HTR-8/SVneo (cell line): ENCODE data around the gene ZNF317.

Source experiments
- DNase-seq: peaks from one replicate; pipeline ENCODE4 v3.0.0; 2011; ENCODE audit warnings: low spot score, mixed read lengths; ENCODE audit not compliant: insufficient read length
- FAIRE-seq: peaks from 2 replicates; lab custom pipeline; 2011; peaks lifted over from hg19 to GRCh38; lab: Jason Lieb, UNC

ZNF317 gene

DNA sequence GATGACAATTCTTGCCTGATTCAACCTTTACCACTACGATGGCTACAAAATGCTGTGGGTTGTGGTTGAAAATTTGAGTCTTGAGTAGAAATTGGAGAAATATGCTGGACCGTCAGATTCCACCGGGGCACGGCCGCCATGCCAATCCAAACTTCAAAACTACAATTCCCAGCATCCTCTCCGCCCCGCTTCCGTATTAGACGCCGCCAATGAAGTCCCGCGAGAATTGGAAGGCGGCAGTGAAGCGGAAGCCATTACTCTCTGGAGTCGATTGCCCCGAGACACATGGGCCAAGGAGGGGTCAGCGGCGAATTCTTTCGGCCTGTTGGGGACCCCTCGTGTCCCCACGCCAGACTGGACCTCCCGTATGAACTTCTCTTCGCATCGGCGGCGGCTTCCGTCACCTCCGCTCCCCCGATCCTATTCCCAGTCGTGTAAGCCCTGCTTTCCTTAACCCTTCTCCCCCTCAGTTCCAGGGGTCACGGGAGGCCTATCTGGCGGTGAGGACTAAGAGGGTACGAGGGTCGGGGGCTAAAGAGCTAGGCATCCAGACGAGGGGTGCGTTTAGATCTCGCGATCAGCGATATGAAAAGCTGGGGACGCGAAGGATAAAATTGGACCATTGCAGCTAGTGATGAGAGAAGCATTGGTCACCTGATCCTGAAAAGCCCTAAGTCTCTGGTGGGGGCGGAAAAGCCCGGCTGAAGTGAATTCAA lies at the start of gene ZNF317:
Gene ZNF317, plus strand, starts transcription at position 239 of the 716 bp plus-strand sequence. CDS start 15,620 bp downstream, outside the sequence.
- FAIRE-seq (peak; percentile 16), DNase-seq (peak; percentile 89)

DNA sequence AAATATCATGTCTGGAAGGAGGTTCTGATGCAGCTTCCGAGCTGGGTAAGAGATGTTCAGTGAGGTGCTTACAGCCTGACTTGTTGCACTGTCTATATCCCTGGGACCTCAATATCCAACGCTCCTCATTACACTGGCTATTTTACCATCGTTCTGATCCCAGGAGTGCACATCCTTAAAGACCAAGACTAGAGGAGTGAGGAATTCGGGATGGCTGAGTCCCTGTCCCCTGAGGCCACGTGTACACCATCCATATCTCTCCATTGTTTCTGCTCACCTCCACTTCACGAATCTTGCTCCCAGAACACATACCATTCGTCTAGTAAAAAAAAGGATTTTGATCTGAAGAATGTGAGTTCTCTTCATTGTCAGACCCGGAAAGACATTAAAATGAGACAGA lies 32.8 kb upstream of the ZNF317 start, which contains the start of gene OR7G2:
Gene OR7G2, minus strand, starts transcription at position 101 of the 400 bp plus-strand sequence. CDS start 4,232 bp downstream, outside the sequence.
- FAIRE-seq (no peak), DNase-seq (no peak)

DNA sequence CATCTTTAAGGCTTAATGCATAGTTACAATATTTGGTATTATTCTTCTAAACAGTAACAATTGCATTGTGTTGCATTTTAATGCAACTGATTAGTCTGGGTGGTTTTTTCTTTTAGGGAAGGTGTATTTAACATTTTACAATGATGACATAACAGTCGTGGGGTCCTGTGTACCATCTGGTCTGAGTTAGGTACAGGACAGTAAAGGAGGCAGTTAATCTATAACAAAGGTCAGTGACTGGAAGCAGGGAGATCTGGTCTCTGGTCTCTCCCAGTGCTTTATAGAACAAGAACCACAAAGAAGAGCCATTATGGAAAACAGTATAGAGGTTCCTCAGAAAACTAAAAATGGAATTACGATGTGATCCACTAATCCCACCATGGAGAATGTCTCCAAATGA lies 30.2 kb upstream of the ZNF317 start:
- FAIRE-seq = no peak
- DNase-seq = no peak

DNA sequence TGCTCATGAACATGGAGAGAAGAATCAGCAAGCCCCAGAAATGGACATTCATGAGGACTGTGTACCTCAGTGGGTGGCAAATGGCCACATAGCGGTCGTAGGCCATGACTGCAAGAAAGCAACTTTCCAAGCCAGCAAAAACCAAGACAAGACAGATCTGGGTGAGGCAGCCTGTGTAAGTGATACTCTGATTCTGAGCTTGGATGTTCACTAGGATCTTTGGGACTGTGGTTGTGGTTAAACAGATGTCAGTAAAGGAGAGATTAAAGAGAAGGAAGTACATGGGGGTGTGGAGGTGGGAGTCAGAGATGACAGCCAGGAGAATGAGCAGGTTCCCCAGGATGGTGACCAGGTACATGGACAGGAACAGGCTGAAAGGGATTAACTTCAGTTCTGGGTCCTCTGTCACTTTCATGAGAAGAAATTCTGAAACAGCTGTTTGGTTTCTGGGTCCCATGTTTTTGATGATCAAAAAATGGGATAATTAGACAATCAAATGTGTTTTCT lies 24.8 kb upstream of the ZNF317 start, which contains the start of gene OR7G1:
Gene OR7G1, minus strand, starts transcription at position 457 of the 507 bp plus-strand sequence. Its CDS starts 0 bp downstream, at position 457.
- DNase-seq (no peak), FAIRE-seq (no peak)

- DNase-seq (no peak), FAIRE-seq (no peak)
Observed at GRCh38 chr19:9116547-9116946, 23.6 kb upstream of the ZNF317 start.

DNA sequence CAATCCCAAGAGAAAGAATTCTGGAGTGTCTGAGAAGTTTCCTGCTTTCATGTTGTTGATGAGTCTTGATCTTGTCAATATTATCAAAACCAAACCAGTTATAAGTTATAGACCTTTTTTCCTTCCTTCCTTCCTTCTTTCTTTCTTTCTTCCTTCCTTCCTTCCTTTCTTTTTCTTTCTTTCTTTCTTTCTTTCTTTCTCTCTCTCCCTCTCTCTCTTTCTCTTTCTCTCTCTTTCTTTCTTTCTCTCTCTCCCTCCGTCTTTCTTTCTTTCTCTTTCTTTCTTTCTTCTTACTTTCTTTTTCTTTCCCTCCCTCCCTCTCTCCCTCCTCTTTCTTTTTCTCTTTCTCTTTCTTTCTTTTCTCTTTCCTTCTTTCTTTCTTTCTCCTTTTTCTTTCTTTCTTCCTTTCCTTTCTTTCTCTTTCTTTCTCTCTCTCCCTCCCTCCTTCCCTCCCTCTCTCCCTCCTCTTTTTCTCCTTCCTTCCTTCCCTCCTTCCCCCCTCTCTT lies 13.2 kb upstream of the ZNF317 start, which contains the start of gene OR7G3:
Gene OR7G3, minus strand, starts transcription at position 51 of the 506 bp plus-strand sequence. Its CDS starts 0 bp downstream, at position 51.
- FAIRE-seq = no peak
- DNase-seq = no peak

- DNase-seq = peak; percentile 72
Observed at GRCh38 chr19:9128171-9128570, 12.0 kb upstream of the ZNF317 start.

DNA sequence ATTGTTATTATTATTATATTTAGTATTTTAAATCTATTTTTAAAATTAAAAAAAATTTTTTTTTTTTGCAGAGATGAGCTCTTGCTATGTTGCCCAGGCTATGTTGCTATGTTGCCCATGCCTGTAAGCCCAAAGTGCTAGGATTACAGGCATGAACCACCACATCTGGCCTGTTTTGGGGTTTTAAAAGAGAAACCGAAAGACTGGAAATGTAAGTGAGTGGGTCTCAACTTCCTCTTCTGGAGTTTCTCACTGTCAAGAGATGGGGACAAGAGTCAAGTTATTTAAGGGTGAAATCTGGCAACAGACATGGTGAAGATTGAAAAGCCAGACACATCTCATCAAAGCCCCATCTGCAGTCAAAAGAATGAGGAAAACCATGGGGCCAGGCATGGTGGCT lies 9.2 kb upstream of the ZNF317 start:
- FAIRE-seq = no peak
- DNase-seq = no peak

More at GRCh38 chr19:9128171-9128570, 12.0 kb upstream of the ZNF317 start:
- FAIRE-seq = no peak

DNA sequence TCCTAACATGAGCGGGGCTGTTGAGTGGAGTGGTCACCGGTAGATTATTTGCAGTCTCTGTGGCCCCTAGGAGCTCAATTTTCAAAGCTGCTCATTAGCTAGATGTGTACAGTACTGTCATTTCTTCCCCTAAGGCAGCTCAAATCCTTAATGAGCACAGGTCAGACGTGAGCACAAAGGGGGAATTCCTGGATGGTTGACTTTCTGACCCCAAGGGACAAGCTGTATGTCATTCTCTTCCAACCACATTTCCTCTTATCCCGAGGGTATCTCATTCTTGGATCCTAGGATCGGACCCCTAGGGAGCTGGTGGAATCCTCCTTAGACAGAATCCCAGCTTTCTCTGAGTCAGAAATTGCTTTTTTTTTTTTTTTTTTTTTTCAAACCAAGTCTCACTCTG lies 7.8 kb upstream of the ZNF317 start:
- peak; percentile 33 for FAIRE-seq
- peak; percentile 23 for DNase-seq

DNA sequence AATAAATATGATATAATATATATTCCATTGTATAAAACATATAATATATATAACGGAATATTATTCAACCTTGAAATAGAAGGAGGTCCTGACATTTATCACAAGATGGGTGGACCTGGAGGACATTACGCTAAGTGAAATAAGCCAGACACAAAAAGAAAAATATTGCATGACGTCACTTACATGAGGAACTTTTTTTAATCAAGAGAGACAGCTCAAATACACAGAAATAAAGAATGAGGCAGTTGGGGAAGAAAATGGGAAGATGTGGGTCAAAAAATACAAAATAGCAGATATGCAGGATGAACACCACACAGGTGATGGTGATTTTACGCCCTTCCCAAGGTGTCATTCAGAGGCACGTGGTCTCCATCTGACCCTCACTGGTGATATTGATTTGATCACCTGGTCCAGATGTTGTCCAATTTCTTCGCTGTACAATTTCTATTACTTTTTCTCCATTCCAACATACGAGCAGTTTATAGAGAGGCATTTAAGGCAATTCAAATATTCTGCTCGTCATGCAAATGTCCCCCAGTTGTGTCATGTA lies 513 bp upstream of the ZNF317 start:
- FAIRE-seq (no peak), DNase-seq (no peak)

DNA sequence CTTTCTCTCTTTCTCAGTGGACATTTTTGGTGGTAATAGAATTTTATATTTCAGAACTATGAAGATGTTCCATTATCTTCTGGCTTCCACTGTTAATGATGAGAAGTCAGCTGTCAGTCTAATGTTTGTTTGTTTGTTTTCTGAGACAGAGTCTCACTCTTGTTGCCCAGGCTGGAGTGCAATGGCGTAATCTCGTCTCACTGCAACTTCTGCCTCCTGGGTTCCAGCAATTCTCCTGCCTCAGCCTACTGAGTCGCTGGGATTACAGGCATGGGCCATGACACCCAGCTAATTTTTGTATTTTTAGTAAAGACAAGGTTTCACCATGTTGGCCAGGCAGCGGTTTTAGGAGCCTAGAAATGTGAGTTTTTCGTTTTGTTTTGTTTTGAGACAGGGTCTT lies 4.7 kb downstream of the ZNF317 start:
- FAIRE-seq (no peak), DNase-seq (no peak)

DNA sequence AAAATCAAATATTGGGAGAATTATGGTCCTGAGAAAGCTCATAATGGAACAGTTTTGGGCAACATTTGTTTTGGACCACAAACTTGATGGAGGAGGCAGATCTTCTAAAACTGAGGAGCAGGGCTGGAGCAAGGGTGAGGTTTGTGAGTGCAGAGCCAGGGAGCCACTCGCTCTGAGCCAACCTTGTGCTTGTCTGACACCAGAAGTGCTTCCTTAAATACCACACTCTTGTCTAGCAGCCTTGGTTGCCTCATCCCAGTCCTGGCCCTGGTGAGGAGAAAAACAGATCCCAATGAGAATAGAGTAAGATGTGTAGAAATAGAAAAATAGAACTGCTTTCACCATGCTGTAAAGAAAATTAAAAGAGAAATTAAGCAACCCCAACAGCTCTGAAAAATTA lies 6.7 kb downstream of the ZNF317 start:
- FAIRE-seq = no peak
- DNase-seq = no peak

DNA sequence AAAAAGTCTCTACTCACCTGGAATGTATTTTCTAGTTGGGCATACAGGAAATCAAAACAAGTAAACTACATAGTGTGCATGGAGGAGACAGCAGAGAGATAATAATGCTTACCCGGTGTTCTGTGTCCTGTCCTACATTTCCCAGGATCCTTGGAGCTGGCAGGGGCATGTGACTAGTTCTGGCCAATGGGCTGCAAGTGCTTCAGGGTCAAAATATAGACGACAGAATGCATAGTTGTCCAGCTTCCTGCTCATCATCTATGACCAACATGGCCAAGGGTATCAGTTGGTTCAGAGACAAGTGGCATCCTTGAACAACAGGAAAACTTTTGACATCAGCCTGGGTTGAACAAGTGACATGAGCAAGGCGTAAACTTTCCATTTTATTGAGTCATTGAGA lies 8.5 kb downstream of the ZNF317 start:
- DNase-seq (no peak), FAIRE-seq (no peak)

DNA sequence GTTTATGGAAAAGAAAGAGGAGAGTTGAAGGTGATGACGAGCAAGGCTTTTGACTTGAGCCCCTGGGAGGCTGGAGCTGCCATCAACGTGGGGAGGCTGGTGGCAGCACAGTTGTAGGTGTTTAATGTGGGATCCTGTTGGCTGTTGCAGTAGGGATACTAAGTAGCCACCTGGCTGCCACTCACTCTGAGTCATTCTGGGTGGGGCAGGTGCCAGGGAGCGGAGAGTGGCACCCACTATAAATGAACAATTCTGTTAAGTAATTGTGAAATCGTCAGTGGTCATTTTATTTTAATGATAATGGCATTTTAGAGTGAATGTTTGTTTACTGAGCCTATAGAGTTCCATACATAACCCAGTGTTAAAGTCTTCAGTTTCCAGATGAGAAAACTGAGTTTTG lies 9.8 kb downstream of the ZNF317 start:
- FAIRE-seq (no peak), DNase-seq (no peak)

- FAIRE-seq = no peak
Observed at GRCh38 chr19:9150650-9151049, 10.5 kb downstream of the ZNF317 start.

GRCh38 chr19:9151367-9151766 lies 11.2 kb downstream of the ZNF317 start:
- FAIRE-seq (no peak), DNase-seq (no peak)

More at GRCh38 chr19:9150650-9151049, 10.5 kb downstream of the ZNF317 start:
- no peak for DNase-seq

DNA sequence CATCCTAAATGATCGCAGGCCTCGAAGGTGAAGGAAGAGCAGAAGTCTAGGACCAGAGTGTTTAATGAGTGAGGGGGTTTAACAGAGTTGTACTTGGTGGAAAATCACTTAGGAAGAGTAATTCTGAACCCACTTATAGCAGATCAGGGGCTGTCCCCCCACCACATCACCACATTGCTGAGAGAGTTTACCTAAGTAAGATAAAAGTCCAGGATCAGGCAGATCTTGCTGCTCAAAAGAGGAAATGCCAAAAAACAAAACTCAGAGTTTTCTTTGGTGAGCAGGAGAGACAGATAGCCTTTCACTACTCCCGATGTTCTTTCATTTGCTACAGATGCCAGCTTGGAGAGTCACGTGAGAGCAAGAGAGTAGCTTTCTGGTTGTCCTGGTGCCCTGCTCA lies 15.4 kb downstream of the ZNF317 start:
- FAIRE-seq (no peak), DNase-seq (no peak)

- FAIRE-seq (no peak), DNase-seq (no peak)
Observed at GRCh38 chr19:9156304-9156703, 16.1 kb downstream of the ZNF317 start.

DNA sequence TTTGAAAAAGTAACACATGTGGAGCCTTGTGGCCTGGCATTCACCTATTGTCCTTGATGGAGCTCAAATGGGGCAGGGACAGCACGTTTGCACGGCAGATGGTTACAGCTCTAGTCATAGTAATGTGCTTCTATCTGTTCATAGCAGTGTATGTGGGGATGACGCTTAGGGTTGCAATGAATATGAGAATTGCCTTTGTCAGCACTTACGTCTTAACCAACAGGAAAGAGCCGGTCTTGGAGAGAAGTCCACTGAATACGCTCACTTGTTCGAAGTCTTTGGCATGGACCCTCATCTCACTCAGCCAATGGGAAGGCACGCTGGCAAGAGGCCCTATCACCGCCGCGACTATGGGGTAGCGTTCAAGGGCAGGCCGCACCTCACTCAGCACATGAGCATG lies 19.7 kb downstream of the ZNF317 start:
- FAIRE-seq (peak; percentile 28), DNase-seq (no peak)

DNA sequence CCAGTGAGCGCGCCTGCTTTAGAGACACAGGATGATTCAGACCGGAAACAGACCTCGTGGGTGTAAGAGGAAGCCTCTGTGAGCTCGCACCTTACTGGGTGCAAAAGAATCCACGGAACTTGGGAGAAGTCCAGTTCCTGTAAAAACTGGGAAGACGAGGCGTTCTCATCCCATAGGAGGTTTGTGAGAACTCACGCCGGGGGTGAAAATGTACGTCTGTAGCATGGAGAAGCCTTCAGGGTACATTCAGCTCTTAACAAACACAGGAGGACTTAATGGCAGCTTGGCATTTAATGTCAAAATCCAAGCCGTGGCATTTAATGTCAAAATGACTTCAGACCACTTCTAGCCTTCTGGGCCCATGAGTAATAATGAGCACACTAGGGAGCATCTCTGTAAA lies 21.2 kb downstream of the ZNF317 start:
- DNase-seq (no peak), FAIRE-seq (no peak)

DNA sequence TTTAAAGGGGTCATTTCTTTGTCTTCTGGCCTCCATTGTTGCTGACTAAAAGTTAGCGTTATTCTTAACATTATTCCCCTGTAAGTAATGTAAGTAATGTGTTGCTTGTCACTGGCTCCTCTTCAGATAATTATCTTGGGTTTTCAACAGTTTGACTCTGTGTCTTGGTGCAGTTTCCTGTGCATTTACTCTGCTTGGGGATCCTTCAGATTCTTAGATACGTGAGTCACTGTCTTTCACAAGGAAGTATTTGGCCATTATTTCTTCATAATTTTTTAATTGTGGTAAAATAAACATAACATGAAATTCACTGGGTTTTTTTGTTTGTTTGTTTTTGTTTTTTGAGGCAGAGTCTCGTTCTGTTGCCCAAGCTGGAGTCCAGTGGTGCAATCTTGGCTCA lies 25.1 kb downstream of the ZNF317 start:
- no peak for FAIRE-seq
- DNase-seq = no peak
